GM19043 (cell line): ENCODE measurements around the gene ARMC8.
"Not testable (repeated sequence)": the region's sequence is repeated elsewhere in the genome, so short reads cannot be mapped to it uniquely, and the experiment has no call there.

Experiments used
- ATAC-seq: cut with Tn5 transposase; IDR thresholded peaks from one replicate; pipeline ENCODE4 v1.9.1; 2021; ENCODE audit warnings: low read depth; ENCODE audit not compliant: unreplicated experiment

Gene ARMC8

GRCh38 chr3:138187296-138188012 lies at the start of gene ARMC8:
Gene ARMC8 (plus strand): TSS chr3:138187301. CDS start chr3:138187555, 254 bp downstream.
- ATAC-seq, result peak; percentile 47

- ATAC-seq, result no peak
Observed at GRCh38 chr3:138137861-138138260, 49.2 kb upstream of the ARMC8 start.

- no peak for ATAC-seq
Observed at GRCh38 chr3:138139691-138140090, 47.4 kb upstream of the ARMC8 start.

GRCh38 chr3:138140940-138141339 lies 46.2 kb upstream of the ARMC8 start:
- no peak for ATAC-seq

GRCh38 chr3:138142181-138142580 lies 44.9 kb upstream of the ARMC8 start:
- not testable (repeated sequence) for ATAC-seq

GRCh38 chr3:138148503-138148902 lies 38.6 kb upstream of the ARMC8 start:
- no peak for ATAC-seq

GRCh38 chr3:138154534-138154933 lies 32.6 kb upstream of the ARMC8 start:
- no peak for ATAC-seq

- ATAC-seq, result no peak
Observed at GRCh38 chr3:138157743-138158142, 29.4 kb upstream of the ARMC8 start.

- ATAC-seq, result no peak
Observed at GRCh38 chr3:138165061-138165460, 22.0 kb upstream of the ARMC8 start.

- ATAC-seq, result no peak
Observed at GRCh38 chr3:138172625-138173024, 14.5 kb upstream of the ARMC8 start.

- ATAC-seq, result no peak
Observed at GRCh38 chr3:138173769-138174420, 13.2 kb upstream of the ARMC8 start.

- ATAC-seq, result peak; percentile 88
Observed at GRCh38 chr3:138174421-138175131, 12.5 kb upstream of the ARMC8 start, which contains the start of gene DBR1. Gene DBR1 (minus strand): TSS chr3:138174921. CDS start chr3:138174795, 126 bp downstream.

- ATAC-seq, result no peak
Observed at GRCh38 chr3:138180375-138181029, 6.6 kb upstream of the ARMC8 start.

- no peak for ATAC-seq
Observed at GRCh38 chr3:138184994-138185393, 2.1 kb upstream of the ARMC8 start.

- ATAC-seq, result no peak
Observed at GRCh38 chr3:138186221-138186620, 880 bp upstream of the ARMC8 start.

GRCh38 chr3:138186803-138187295 lies 252 bp upstream of the ARMC8 start:
- peak; percentile 93 for ATAC-seq

- ATAC-seq, result no peak
Observed at GRCh38 chr3:138188013-138188730, 1.1 kb downstream of the ARMC8 start.

- ATAC-seq, result no peak
Observed at GRCh38 chr3:138195481-138195880, 8.4 kb downstream of the ARMC8 start.

- ATAC-seq, result no peak
Observed at GRCh38 chr3:138196023-138196422, 8.9 kb downstream of the ARMC8 start.

- ATAC-seq, result no peak
Observed at GRCh38 chr3:138197058-138197457, 10.0 kb downstream of the ARMC8 start.
